NAMALWA (cell line): ENCODE data around the gene TYRP1.

Experiments used
- DNase-seq: peaks from one replicate; pipeline ENCODE4 v3.0.0-alpha.2; 2015; ENCODE audit warnings: low spot score

The TYRP1 gene

GRCh38 chr9:12696931-12697622 lies 3.9 kb downstream of the TYRP1 start:
- DNase-seq = no peak

- no peak for DNase-seq
Measured at GRCh38 chr9:12697719-12698118, 4.5 kb downstream of the TYRP1 start.

- DNase-seq = no peak
Measured at GRCh38 chr9:12698266-12698665, 5.1 kb downstream of the TYRP1 start.

GRCh38 chr9:12698986-12699385 lies 5.8 kb downstream of the TYRP1 start:
- DNase-seq = no peak

GRCh38 chr9:12699529-12699928 lies 6.3 kb downstream of the TYRP1 start:
- DNase-seq = no peak

GRCh38 chr9:12701126-12701525 lies 7.9 kb downstream of the TYRP1 start:
- DNase-seq = no peak

GRCh38 chr9:12702160-12702758 lies 9.1 kb downstream of the TYRP1 start:
- no peak for DNase-seq

GRCh38 chr9:12703996-12704395 lies 10.8 kb downstream of the TYRP1 start:
- DNase-seq = no peak

GRCh38 chr9:12705738-12706391 lies 12.7 kb downstream of the TYRP1 start:
- no peak for DNase-seq

- no peak for DNase-seq
Measured at GRCh38 chr9:12708562-12709298, 15.5 kb downstream of the TYRP1 start.

GRCh38 chr9:12712532-12712931 lies 19.3 kb downstream of the TYRP1 start:
- no peak for DNase-seq

- no peak for DNase-seq
Measured at GRCh38 chr9:12715268-12715667, 22.1 kb downstream of the TYRP1 start.

- peak; percentile 4 for DNase-seq
Measured at GRCh38 chr9:12716823-12717600, 23.8 kb downstream of the TYRP1 start.

- no peak for DNase-seq
Measured at GRCh38 chr9:12717907-12718306, 24.7 kb downstream of the TYRP1 start.

- no peak for DNase-seq
Measured at GRCh38 chr9:12718482-12719026, 25.4 kb downstream of the TYRP1 start.

- DNase-seq = peak; percentile 23
Measured at GRCh38 chr9:12719431-12719830, 26.2 kb downstream of the TYRP1 start.

GRCh38 chr9:12720551-12720950 lies 27.4 kb downstream of the TYRP1 start:
- DNase-seq = no peak

GRCh38 chr9:12722131-12722530 lies 28.9 kb downstream of the TYRP1 start:
- DNase-seq = no peak

- DNase-seq = peak; percentile 22
Measured at GRCh38 chr9:12723409-12724028, 30.3 kb downstream of the TYRP1 start.

GRCh38 chr9:12726795-12727194 lies 33.6 kb downstream of the TYRP1 start:
- DNase-seq = no peak

GRCh38 chr9:12730198-12730597 lies 37.0 kb downstream of the TYRP1 start:
- no peak for DNase-seq
